PC-3 (cell line): ENCODE data around the gene RTBDN.

Experiments used
- CTCF ChIP-seq: fragments of 300-600 bp; sonication (generic); conservative IDR thresholded peaks from 2 replicates; pipeline ENCODE4 v1.5.1; 2017; ENCODE audit warnings: antibody characterized with exemption, low read depth, mild to moderate bottlenecking, low read length
- EZH2 ChIP-seq: fragments of 300-600 bp; sonication (generic); IDR thresholded peaks from one replicate; pipeline ENCODE4 v1.6.1; 2017; ENCODE audit warnings: antibody characterized with exemption, mild to moderate bottlenecking, low read length; ENCODE audit not compliant: unreplicated experiment
- EZH2phosphoT487 ChIP-seq: fragments of 300-600 bp; sonication (generic); IDR thresholded peaks from 2 replicates; pipeline ENCODE4 v1.6.1; 2018; ENCODE audit warnings: mild to moderate bottlenecking, antibody characterized with exemption, low read length, borderline replicate concordance

- TF ChIP-seq CTCF (no peak), EZH2 (no peak), EZH2phosphoT487 (no peak)
Observed at GRCh38 chr19:12794971-12795381, 39.4 kb downstream of the RTBDN start.
